ENCODE measurements around the gene BRINP3.

GRCh38 chr1:190144650-190145049 lies 333.0 kb downstream of the BRINP3 start:
- TF ChIP-seq CTCF (IDR thresholded peaks at IDR 0.05), result no peak
- no peak for TF ChIP-seq POLR2A (IDR thresholded peaks at IDR 0.05)

Data from adrenal gland (tissue), 5 donors.